HAP-1 (cell line): Measurements from ENCODE around the gene BLMH.

ENCODE experiments used
- DNase-seq, 2 experiments: peaks; one replicate each; pipeline ENCODE4 v3.0.0-alpha.2; 2016 to 2020; ENCODE audit warnings: low spot score in 2 of 2
- H3K27me3 ChIP-seq: fragments of 250-450 bp; sonication (Bioruptor Pico); 2 replicates; pipeline ENCODE4 v1.5.1; 2020; ENCODE audit warnings: low read depth, mild to moderate bottlenecking, moderate library complexity
- H3K36me3 ChIP-seq: fragments of 250-450 bp; sonication (Bioruptor Pico); replicated peaks from 2 replicates; pipeline ENCODE4 v1.5.1; 2020; ENCODE audit warnings: mild to moderate bottlenecking
- H3K4me1 ChIP-seq: fragments of 250-450 bp; sonication (Bioruptor Pico); 2 replicates; pipeline ENCODE4 v1.5.1; 2020; ENCODE audit warnings: mild to moderate bottlenecking
- H3K4me3 ChIP-seq: fragments of 250-450 bp; sonication (Bioruptor Pico); 2 replicates; pipeline ENCODE4 v1.5.1; 2020; ENCODE audit warnings: mild to moderate bottlenecking, moderate library complexity
- H3K9me3 ChIP-seq: fragments of 250-450 bp; sonication (Bioruptor Pico); 2 replicates; pipeline ENCODE4 v1.5.1; 2020; ENCODE audit warnings: mild to moderate bottlenecking, moderate library complexity
- in situ Hi-C: fragments of 300-500 bp; cut with MboI; formaldehyde crosslinking; loops from 3 replicates; pipeline ENCODE4 v1.14.3; 2020; ENCODE audit warnings: low sequenced_read_pairs, inconsistent platforms, mixed read lengths

Gene BLMH

DNA sequence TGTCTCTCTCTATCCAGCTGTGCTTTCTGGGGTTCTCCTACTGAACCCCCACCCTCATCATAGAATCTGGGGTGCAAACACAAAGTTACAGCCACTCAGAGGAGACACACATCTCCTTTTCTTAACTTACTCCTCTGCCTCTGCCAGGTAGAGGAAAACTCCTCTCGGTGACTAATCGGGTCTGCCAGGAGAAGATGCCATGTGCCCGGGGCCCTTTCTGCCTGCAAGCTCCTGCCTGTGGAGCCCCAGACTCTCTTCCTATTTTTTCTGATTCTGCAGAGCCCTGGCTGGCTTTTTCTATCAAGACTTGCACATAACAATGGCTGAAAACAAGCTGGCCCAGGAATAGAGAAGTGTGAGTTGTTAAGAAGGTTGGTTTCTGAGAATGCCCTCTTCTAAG lies 66.6 kb downstream of the BLMH start:
- Histone ChIP-seq H3K4me3 (no peak overlapping the region), H3K36me3 (no peaks in the 10 kb centered on the region), H3K27me3 (peaks cover 1% of the 10 kb centered on the region; the same call in 1 of the 2 replicates), H3K9me3 (no peaks in the 10 kb centered on the region), H3K4me1 (no peaks in the 10 kb centered on the region)
- in situ Hi-C loops, result no loop called here
- DNase-seq, result no peak

DNA sequence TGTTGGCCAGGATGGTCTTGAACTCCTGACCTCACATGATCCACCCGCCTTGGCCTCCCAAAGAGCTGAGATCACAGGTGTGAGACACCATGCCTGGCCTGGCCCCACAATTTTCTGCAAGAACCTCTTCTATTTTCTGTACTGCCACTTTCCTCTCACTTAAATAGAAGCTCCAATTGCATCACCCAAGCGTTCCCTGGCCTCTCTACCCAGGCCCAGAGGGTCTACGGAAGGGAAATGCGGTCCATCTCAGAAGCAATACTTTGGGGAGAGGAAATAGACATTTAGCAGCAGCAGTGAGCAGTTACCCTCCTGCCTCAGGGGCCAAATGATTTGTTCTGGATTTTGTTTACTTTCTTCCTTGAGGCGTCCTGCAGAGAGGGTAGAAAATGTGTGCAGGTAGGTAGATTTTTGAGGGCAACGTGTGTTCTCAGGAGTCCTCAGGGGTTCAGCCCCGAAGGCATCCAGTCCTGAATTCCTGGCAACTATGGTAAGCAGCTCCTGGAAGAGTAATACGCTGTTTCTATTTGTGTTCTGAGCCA lies 67.3 kb downstream of the BLMH start:
- no peaks in the 10 kb centered on the region for H3K4me1 ChIP-seq
- no peak overlapping the region for H3K4me3 ChIP-seq
- in situ Hi-C loops, result no loop called here
- H3K27me3 ChIP-seq, result no peaks in the 10 kb centered on the region; the same call in 1 of the 2 replicates
- H3K36me3 ChIP-seq, result no peaks in the 10 kb centered on the region
- H3K9me3 ChIP-seq, result no peaks in the 10 kb centered on the region
- no peak for DNase-seq

DNA sequence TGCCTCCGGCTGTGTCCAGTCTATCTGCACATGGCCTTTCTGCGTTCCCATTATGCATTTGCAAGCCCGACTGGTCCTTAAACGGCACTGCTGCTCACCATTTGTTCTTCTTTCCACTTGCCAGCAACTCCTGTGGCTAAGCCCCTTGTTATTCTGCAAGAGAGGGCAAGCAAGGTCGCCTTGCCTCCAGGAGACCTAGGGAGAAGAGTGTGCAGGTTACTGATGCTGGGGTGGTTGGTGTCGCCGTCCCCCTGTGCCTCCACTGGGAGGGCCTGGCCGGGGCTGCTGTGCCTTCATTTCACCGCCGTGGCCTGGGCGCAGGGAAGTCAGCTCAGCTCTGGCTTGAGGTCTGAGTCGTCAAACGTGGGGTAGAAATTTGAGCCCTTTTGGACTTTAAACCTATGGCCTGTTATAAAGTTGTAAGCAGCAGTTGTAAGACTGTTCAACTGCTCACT lies 69.0 kb downstream of the BLMH start:
- no peaks in the 10 kb centered on the region for H3K36me3 ChIP-seq
- H3K4me3 ChIP-seq, result no peak overlapping the region
- H3K27me3 ChIP-seq, result no peaks in the 10 kb centered on the region
- H3K4me1 ChIP-seq, result no peaks in the 10 kb centered on the region
- H3K9me3 ChIP-seq, result no peaks in the 10 kb centered on the region
- in situ Hi-C loops, result no loop called here
- DNase-seq, result no peak

DNA sequence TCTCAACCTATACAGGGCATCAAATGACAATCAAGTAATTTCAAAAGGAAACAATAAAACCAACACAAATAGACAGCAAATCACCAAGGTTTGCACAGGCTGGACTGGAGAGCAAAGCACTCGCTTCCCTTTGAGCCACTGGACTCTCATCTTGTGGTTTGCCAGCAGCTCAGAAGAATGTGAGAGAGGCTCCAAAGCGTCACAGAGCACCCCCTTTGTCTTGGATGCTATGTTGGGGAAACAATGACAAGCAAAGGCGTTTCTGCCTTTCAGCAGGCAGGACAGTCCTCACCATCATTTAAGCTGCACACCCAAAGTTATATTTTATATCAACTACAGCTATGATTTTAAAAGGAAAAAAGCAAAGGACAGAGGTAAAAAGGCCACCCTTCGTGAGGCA lies 69.5 kb downstream of the BLMH start:
- Histone ChIP-seq H3K27me3 (no peaks in the 10 kb centered on the region), H3K4me1 (no peaks in the 10 kb centered on the region), H3K9me3 (no peaks in the 10 kb centered on the region), H3K4me3 (no peak overlapping the region), H3K36me3 (no peaks in the 10 kb centered on the region)
- in situ Hi-C loops, result no loop called here
- no peak for DNase-seq

DNA sequence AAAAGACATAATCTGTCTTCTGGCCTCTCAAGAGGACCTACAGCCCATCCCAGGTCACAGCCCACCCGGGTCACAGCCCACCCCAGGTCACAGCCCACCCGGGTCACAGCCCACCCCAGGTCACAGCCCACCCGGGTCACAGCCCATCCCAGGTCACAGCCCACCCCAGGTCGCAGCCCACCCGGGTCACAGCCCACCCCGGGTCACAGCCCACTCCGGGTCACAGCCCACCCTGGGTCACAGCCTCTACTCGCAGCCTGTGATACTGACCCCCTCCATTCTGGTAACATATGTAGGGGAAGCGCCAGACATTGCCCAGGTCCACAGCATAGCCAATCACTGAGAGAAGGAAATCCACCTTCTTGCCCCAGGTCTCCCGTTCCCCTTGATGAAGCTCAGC lies 70.4 kb downstream of the BLMH start:
- Histone ChIP-seq H3K9me3 (no peaks in the 10 kb centered on the region), H3K36me3 (no peaks in the 10 kb centered on the region), H3K27me3 (no peaks in the 10 kb centered on the region), H3K4me1 (no peaks in the 10 kb centered on the region), H3K4me3 (no peak overlapping the region)
- no peak for DNase-seq
- in situ Hi-C loops, result no loop called here

DNA sequence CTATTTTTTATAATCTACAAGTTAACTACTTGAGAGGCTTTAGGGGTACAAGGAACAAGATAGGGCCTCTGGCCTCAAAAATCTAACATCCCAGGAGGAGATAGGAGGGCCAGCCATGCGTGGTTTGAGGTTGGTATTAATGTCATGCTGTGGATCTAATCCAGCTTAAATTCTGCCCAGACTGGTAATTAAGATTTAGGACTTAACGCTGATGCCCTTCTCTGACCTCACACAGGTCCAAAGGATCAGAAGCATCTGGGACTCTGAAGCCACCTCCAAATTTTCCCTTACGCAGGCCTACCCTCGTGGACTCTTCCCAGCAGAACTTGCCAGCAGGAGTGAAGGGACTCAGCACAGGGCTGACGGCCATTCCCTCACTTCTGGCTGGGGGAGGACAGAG lies 71.3 kb downstream of the BLMH start:
- in situ Hi-C loops, result no loop called here
- no peak for DNase-seq
- Histone ChIP-seq H3K36me3 (no peaks in the 10 kb centered on the region), H3K27me3 (no peaks in the 10 kb centered on the region), H3K9me3 (no peaks in the 10 kb centered on the region), H3K4me1 (no peaks in the 10 kb centered on the region), H3K4me3 (no peak overlapping the region)

DNA sequence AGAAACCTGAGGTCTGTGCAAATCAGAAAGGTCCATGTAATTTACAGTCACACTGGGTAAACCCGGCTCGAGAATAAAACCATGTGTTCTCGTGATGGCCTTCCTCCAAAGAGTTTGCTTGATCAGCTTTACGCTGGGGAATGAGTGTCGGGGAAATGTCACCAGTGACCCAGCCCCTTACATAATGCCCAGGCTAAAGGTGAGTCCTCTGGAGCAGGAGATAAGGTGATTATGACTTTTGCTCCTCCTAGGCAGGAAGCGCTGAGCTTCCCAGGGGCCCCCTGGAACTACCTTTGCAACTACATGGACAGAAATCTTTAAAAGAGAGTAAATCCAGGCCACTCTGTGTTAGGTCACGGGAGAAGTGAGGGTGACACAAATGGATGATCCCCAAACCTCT lies 71.9 kb downstream of the BLMH start:
- in situ Hi-C loops, result no loop called here
- Histone ChIP-seq H3K27me3 (no peaks in the 10 kb centered on the region), H3K9me3 (no peaks in the 10 kb centered on the region), H3K4me3 (no peak overlapping the region), H3K36me3 (no peaks in the 10 kb centered on the region), H3K4me1 (no peaks in the 10 kb centered on the region)
- DNase-seq, result no peak

DNA sequence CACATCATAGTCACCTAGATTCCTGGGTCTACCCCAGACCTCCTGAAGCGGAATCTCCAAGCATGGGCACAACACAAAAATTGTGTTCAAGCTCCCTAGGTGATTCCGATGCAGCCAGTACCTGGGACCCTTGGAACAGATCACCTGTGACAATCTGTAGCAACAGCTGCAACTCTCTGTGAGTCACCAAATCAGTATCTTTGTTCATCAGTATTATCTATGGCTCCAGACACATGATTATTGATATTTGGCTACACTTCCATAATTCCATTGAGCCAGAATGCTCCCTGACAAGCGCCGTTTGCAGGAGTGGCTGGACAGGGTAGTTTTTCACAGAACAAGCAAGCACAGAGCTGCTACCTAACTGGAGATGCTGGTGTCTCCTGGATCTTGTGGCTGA lies 72.4 kb downstream of the BLMH start:
- Histone ChIP-seq H3K27me3 (no peaks in the 10 kb centered on the region), H3K4me3 (no peak overlapping the region), H3K4me1 (no peaks in the 10 kb centered on the region), H3K9me3 (no peaks in the 10 kb centered on the region), H3K36me3 (no peaks in the 10 kb centered on the region)
- in situ Hi-C loops, result no loop called here
- no peak for DNase-seq

DNA sequence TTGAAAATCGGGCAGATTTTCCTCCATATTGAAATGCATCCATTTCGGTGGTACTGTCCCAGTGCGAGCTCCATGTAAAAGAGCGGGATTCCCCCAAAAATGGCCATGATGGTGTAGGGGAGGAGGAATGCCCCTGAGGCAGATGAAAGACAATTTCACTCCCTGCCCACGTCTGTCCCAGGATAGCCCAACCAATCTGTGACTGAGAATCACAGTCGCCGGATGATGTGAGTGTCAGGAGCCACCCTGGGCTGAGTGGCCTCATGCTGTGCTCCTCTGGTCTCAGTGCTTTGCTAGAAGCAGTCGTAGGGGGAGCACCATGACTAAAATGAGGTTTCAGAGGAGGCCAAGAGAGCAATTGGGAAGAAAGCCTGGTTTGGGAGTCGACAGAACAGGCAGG lies 72.9 kb downstream of the BLMH start:
- H3K4me1 ChIP-seq, result no peaks in the 10 kb centered on the region
- in situ Hi-C loops, result no loop called here
- H3K4me3 ChIP-seq, result no peak overlapping the region
- no peaks in the 10 kb centered on the region for H3K36me3 ChIP-seq
- H3K27me3 ChIP-seq, result no peaks in the 10 kb centered on the region
- H3K9me3 ChIP-seq, result no peaks in the 10 kb centered on the region
- DNase-seq, result no peak

DNA sequence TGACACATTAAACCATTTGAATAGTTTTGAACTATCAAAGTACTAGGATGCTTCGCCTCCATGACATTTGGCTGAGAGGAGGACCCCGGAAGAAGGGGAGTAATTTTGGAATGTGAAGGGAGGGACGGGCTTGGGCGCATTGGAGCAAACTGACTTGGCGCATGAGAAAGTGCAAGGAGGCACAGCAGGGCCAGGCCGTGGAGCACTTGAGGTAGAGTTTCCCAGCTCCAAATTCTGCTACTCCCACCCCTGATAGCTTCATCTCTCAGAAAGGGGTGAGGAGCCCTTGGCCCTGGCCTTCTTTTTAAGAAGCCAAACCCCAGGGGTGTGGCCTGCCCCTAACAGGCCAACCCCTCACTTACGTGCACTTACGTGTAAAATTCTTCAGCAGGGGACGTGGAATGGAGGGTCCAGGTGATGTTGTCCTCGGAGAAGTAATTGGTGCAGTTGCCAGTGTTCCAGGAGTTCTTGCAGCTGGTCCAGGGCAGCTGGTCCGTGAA lies 73.9 kb downstream of the BLMH start:
- DNase-seq, result no peak
- Histone ChIP-seq H3K4me3 (no peak overlapping the region), H3K27me3 (no peaks in the 10 kb centered on the region), H3K9me3 (no peaks in the 10 kb centered on the region), H3K36me3 (no peaks in the 10 kb centered on the region), H3K4me1 (no peaks in the 10 kb centered on the region)
- in situ Hi-C loops, result no loop called here

DNA sequence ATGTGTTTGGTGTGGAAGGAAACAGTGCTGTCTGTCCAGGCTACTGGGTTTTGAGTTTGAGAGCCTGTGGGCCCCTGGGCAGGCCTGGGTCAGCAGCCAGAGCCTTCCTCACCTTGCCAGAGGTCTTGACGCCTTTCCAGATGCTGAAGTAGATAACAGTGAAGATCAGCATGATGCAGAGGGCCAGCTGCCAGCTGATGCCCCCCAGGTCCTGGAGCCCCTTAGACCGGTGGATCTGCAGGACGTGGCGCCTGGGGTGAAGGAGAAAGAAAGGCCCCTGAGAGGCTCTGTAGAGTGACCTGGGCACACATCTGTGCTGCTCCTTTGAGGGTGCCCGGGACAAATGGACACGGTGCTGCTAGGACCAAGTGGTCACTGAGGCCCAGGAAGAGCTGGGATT lies 74.7 kb downstream of the BLMH start:
- no peaks in the 10 kb centered on the region for H3K9me3 ChIP-seq
- no peak overlapping the region for H3K4me3 ChIP-seq
- no peaks in the 10 kb centered on the region for H3K27me3 ChIP-seq
- H3K4me1 ChIP-seq, result no peaks in the 10 kb centered on the region
- DNase-seq, result no peak
- H3K36me3 ChIP-seq, result no peaks in the 10 kb centered on the region
- in situ Hi-C loops, result no loop called here

DNA sequence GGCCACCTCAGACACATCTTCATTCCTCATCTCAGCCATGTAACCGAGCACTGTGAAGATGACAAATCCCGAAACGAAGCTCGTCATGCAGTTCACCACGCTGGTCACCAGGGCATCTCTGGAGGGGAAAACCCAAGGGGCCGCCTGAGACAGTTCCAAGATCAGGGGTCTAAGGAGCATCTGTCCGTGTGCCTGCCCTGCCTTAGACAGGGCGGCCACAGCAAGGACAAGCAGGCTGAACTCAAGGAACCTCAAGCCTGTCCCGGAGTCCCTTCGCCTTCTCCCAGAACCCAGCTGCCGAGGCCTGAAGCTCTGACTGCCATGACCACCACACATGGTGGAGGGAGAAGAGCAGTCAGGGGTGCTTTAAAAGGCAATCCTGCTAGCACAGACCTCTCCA lies 79.0 kb downstream of the BLMH start:
- Histone ChIP-seq H3K36me3 (no peaks in the 10 kb centered on the region), H3K4me3 (no peak overlapping the region), H3K4me1 (no peaks in the 10 kb centered on the region), H3K9me3 (no peaks in the 10 kb centered on the region), H3K27me3 (no peaks in the 10 kb centered on the region)
- DNase-seq, result no peak
- in situ Hi-C loops, result no loop called here

DNA sequence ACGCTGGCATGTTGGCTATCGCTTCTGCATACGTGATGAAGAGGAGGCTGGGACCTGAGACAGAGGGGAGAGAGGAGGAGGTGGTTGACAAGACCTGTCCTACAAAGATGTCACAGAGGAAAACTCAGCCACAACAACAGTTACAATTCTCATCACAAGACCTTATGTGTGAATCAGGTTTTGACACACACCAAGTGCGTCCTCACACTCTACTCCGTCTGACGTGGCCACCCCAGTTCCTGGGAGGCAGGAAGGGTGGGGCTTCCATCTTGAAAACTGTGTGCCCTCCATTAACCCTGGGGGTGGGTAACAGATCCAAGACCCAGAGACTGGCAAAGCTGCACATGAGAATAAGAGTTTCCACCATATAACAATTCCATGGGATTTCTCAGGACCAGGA lies 80.4 kb downstream of the BLMH start:
- Histone ChIP-seq H3K9me3 (no peaks in the 10 kb centered on the region), H3K4me1 (no peaks in the 10 kb centered on the region), H3K4me3 (no peak overlapping the region), H3K36me3 (no peaks in the 10 kb centered on the region), H3K27me3 (no peaks in the 10 kb centered on the region)
- in situ Hi-C loops, result no loop called here
- no peak for DNase-seq

DNA sequence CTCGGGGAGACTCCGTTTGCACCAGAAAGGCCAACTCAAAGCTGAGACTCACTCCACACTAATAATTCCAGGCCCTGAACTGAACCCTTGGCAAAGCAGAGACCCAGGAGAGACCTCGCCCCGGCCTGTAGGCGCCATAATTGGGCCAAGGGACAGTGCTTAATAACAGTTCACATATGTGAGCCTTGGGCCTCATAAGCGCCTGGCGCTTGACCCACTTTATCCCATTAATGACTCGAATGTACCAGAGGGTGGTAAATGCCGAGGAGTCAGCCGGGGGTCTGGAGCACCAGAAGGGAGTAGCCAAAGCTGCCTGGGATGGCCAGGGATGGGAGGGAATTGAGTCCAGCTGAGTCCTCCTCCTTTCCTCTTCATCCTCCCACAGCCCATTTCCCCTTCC lies 80.8 kb downstream of the BLMH start:
- Histone ChIP-seq H3K4me3 (no peak overlapping the region), H3K27me3 (no peaks in the 10 kb centered on the region), H3K4me1 (no peaks in the 10 kb centered on the region), H3K36me3 (no peaks in the 10 kb centered on the region), H3K9me3 (no peaks in the 10 kb centered on the region)
- no peak for DNase-seq
- in situ Hi-C loops, result no loop called here

DNA sequence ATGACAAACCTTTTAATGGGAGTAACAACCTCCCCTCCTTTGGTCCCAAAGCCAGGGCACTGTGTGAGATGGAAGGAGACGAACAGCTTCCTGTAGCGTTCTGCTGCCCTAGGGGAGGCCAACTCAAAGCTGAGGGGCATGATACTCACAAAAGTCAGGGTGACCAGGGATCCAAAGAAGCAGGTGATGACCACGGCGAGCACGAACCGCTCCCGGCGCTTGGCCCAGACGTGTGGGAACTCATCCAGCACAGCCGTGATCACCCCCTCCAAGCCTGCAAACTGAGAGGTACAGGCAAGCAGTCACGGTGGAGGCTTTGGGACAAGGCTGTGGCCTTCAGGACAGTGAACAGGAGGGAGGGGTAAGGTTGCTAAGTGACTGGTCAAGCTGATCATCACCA lies 81.4 kb downstream of the BLMH start:
- DNase-seq, result no peak
- no peaks in the 10 kb centered on the region for H3K36me3 ChIP-seq
- no peaks in the 10 kb centered on the region for H3K27me3 ChIP-seq
- H3K4me3 ChIP-seq, result no peak overlapping the region
- H3K4me1 ChIP-seq, result no peaks in the 10 kb centered on the region
- in situ Hi-C loops, result no loop called here
- no peaks in the 10 kb centered on the region for H3K9me3 ChIP-seq
